HG02943 (cell line): ENCODE measurements around the gene HNRNPU.

Source experiments
- ATAC-seq: cut with Tn5 transposase; IDR thresholded peaks from one replicate; pipeline ENCODE4 v1.9.1; 2021; ENCODE audit warnings: mild to moderate bottlenecking, low read depth, moderate library complexity; ENCODE audit not compliant: unreplicated experiment

Gene HNRNPU

GRCh38 chr1:244864253-244865027, at the start of gene HNRNPU:
TSS of gene HNRNPU (minus strand) at chr1:244864543. CDS start at chr1:244864307, 236 bp downstream.
- ATAC-seq: peak; percentile 58

GRCh38 chr1:244913806-244914205, 49.5 kb upstream of the HNRNPU start:
- no peak for ATAC-seq

- ATAC-seq: no peak
These were observed 39.8 kb upstream of the HNRNPU start for GRCh38 chr1:244904119-244904518.

- ATAC-seq: no peak
These were observed 37.2 kb upstream of the HNRNPU start for GRCh38 chr1:244901400-244902015.

GRCh38 chr1:244897476-244898254, 33.3 kb upstream of the HNRNPU start:
- no peak for ATAC-seq

- no peak for ATAC-seq
These were observed 32.2 kb upstream of the HNRNPU start for GRCh38 chr1:244896550-244896949.

GRCh38 chr1:244893836-244894235, 29.5 kb upstream of the HNRNPU start:
- ATAC-seq: no peak

- ATAC-seq: no peak
These were observed 22.9 kb upstream of the HNRNPU start for GRCh38 chr1:244887281-244887680.

GRCh38 chr1:244881552-244882280, 17.4 kb upstream of the HNRNPU start:
- no peak for ATAC-seq

GRCh38 chr1:244878681-244879080, 14.3 kb upstream of the HNRNPU start:
- ATAC-seq: no peak

- no peak for ATAC-seq
These were observed 12.0 kb upstream of the HNRNPU start for GRCh38 chr1:244876228-244876910.

GRCh38 chr1:244874974-244875579, 10.7 kb upstream of the HNRNPU start:
- no peak for ATAC-seq

GRCh38 chr1:244869950-244870349, 5.6 kb upstream of the HNRNPU start:
- no peak for ATAC-seq

GRCh38 chr1:244869364-244869827, 5.1 kb upstream of the HNRNPU start:
- no peak for ATAC-seq

- no peak for ATAC-seq
These were observed 4.4 kb upstream of the HNRNPU start for GRCh38 chr1:244868484-244869363.

GRCh38 chr1:244866355-244866754, 2.0 kb upstream of the HNRNPU start:
- ATAC-seq: no peak

- no peak for ATAC-seq
These were observed 1.5 kb upstream of the HNRNPU start for GRCh38 chr1:244865820-244866219.

- ATAC-seq: no peak
These were observed 657 bp upstream of the HNRNPU start for GRCh38 chr1:244865028-244865371.
